ENCODE measurements around the gene SPN.
"Not testable (repeated sequence)": the region's sequence is repeated elsewhere in the genome, so short reads cannot be mapped to it uniquely, and the experiment has no call there.

The SPN gene

DNA sequence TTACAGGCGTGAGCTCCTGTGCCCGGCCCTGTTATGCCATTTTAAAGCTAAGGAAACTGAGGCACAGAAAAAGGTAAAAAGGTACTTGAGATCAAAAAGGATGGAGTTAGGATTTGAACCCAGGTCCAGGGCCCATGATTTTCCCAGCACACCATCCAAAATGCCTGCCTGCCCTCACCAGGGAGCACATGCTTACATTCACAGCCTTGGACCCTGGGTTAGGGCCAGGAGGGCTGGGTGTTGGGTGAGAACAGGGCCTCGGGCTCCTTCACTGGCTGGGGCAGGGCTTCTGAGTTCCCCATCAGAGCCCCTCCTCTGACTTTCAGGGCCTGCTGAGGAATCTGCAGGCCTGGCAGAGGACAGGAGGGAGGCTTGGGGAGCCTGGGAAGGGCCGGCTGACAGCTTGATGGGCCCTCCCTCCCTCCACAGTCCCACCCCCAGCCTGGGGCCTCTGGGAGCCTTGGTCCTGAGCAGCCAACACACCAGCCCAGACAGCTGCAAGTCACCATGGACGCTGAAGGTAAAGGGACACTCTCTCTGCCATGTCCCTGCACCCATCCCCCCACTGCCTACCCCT lies 15.7 kb downstream of the SPN start, which contains the start of gene QPRT:
TSS of gene QPRT (plus strand) at position 490 of the 577 bp plus-strand sequence. CDS start at position 508, 18 bp downstream.
- no peak for DNase-seq

DNA sequence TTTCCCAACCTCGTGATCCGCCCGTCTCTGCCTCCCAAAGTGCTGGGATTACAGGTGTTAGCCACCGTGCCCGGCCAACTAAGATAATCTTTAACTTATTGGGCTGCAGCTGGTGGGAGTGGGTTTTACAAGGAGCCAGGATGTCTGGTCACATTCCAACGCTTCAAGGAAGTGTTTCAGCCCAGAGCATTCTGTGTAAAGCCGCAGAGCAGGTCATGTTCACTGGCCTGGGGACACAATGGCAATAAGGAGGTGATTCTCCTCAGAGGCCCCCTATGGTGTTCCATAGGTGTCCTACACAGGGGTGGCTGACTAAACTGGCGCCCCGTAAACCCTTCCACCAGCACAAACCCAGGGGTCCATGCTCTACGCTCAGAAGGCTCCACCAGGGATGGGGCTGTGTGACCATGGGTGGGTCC lies 17.1 kb downstream of the SPN start:
- DNase-seq = no peak

DNA sequence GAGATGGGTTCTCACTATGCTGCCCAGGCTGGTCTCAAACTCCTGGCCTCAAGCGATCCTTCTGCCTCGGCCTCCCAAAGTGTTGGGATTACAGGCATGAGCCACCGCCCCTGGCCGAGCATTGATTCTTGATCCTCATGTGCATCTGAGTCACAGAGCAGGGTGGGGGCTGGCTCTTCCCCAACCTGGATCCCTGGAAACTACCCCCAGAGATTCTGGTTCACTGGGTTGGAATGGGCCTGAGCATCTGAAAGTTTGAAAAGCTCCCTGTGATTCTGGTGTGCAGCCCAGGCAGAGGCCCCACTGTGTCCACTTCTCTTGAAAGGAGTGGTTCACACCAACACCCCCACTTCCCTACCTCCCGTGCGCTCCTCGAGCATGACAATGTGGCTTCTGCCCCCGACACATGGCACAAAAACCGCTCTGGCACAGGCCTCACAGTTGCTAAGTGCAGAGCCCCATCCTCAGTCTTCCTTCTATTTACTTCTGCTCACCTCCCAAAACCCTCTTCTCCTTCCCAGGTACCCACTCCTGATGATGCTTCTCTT lies 20.6 kb downstream of the SPN start:
- DNase-seq = no peak

DNA sequence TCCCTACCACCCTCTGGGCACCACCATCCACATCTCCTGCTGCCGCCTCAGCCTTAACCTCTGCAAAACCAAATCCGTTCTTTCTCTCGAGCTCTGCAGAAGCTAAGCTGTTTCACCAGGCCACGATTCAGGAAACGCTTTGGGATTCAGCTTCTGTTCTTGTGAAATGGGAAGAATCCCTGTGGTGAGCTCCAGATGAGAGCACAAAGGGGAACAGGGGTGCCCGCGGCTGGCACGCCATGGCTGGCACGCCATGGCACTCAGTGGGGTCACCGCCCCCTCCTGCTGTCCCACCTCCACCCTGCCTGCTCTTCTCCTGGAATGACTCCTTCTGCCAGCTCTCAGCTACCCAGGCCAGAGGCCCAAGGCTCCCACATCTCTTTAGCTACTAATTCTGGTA lies 21.6 kb downstream of the SPN start:
- no peak for DNase-seq

DNA sequence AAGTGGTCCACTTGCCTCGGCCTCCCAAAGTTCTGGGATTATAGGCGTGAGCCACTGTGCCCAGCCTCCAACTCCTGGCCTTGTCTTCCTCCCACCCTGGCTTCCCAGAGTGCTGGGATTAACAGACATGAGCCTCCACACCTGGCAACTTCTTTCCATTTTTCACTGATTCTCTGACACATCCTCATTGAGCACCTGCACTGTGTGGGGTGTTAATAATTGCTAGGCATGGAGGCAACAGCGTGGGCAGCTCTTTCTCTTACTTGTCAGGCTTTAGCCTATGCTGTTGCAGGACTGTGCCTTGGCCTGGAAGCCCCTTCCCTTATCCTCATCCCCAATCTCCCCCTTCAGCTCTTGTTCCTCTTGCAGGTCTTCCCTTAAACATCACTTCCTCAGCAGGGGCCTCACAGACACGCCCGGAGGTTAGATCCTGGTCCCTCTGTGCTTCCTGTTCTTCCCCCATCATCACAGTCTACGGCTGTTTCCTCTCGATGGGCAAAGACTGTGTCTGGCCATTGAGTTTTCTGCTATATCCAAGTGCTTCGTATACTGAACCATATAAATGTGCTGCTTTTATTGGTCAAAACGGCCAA lies 23.8 kb downstream of the SPN start:
- no peak for DNase-seq

DNA sequence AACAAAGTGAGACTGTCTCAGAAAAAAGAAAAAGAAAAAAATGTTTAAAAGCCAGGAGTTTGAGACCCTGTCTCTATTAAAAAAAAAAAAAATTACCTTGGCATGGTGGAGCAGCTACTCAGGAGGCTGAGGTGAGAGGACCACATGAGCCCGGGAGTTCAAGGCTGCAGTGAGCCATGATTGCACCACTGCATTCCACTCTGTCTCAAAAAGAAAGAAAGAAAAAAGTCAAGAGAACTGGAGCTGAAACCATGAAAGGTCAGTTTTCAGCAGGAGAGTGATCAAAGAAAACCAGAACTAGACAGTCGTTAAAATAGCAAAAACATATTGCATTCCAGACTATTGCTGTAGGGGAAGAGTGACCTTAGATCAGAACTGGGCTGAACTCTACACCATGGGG lies 24.7 kb downstream of the SPN start:
- no peak for DNase-seq

DNA sequence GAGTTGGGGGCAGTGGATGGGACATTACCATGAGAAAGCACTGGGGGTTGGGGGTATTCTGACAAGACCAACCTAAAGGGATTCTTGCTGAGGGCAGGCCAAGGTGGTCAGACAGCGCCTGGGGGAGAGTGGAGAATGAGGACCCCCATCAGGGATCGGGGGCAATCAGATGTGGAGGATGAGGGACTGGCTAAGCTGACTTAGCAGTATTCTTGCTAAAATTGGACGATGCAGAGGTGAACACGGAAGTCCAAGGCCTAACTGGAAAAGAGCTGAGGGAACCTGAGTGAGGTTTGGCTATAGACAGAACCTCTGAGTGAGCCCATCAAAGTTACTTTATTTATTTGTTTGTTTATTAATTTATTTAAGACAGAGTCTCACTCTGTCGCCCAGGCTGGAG lies 25.1 kb downstream of the SPN start:
- DNase-seq = no peak

DNA sequence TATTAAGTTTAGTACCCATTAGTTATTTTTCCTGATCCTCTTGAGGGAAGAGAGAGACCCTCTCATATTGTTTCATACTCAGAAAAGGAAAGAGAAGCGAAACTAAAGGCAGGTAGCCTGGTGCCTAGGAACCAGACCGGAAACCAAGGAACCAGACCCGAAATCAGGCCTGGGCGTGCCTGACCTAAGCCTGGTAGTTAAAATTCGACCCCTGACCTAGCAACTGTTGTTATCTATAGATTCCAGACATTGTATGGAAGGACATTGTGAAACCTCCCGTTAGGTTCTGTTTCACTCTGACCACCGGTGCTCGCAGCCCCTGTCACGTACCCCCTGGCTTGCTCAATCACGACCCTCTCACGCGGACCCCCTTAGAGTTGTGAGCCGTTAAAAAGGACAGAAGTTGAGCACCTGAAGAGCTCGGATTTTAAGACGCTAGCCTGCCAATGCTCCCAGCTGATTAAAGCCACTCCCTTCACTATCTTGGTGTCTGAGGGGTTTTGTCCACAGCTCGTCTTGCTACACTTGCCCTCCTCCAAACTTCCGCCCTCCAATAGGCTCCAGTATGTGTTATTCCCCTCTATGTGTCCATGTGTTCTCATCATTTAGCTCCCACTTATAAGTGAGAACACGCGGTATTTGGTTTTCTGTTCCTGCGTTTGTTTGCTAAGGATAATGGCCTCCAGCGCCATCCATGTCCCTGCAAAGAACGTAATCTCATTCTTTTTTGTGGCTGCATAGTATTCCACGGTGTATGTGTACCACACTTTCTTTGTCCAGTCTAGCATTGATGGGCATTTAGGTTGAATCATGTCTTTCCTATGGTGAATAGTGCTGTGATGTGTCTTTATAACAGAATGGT lies 26.7 kb downstream of the SPN start:
- not testable (repeated sequence) for DNase-seq

DNA sequence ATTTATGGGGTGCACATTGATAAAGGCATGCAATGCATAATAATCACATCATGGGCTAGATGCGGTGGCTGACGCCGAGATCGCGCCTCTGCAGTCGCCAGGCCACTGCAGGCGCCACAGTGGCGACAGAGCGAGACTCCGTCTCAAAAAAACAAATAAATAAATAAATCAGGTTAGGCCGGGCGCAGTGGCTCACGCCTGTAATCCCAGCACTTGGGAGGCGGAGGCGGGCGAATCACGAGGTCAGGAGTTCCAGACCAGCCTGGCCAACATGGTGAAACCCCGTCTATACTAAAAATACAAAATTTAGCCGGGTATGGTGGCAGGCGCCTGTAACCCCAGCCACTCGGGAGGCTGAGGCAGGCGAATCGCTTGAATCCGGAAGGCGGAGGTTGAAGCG lies 29.6 kb downstream of the SPN start:
- not testable (repeated sequence) for DNase-seq

DNA sequence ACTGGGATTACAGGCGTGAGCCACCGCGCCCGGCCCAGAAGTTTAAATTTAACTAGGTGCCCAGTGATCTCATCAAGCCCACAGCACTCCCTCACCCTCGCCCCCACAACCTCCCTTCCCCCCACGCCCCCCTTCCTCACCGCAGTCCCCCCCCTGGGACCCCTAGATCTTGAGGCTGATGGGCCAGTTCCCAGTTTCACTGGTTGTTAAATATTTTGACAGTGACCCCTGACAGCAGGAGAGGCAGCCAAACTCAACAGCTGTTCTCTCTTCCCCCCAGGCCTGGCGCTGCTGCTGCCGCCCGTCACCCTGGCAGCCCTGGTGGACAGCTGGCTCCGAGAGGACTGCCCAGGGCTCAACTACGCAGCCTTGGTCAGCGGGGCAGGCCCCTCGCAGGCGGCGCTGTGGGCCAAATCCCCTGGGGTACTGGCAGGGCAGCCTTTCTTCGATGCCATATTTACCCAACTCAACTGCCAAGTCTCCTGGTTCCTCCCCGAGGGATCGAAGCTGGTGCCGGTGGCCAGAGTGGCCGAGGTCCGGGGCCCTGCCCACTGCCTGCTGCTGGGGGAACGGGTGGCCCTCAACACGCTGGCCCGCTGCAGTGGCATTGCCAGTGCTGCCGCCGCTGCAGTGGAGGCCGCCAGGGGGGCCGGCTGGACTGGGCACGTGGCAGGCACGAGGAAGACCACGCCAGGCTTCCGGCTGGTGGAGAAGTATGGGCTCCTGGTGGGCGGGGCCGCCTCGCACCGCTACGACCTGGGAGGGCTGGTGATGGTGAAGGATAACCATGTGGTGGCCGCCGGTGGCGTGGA lies 31.5 kb downstream of the SPN start:
- DNase-seq = no peak

DNA sequence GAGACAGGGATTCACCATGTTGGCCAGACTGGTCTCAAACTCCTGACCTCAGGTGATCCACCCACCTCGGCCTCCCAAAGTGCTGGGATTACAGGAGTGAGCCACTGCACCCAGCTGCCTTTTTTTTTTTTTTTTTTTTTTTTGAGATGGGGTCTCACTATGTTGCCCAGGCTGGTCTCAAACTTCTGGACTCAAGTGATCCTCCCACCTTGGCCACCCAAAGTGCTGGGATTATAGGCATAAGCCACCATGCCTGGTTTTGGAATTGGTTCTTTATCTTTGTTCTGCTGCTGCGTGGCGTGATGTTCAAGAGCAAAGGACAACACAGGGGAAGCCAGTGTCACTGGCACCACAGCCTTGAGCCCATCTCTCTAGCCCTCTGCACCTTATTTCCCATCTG lies 32.6 kb downstream of the SPN start:
- DNase-seq = not testable (repeated sequence)

DNA sequence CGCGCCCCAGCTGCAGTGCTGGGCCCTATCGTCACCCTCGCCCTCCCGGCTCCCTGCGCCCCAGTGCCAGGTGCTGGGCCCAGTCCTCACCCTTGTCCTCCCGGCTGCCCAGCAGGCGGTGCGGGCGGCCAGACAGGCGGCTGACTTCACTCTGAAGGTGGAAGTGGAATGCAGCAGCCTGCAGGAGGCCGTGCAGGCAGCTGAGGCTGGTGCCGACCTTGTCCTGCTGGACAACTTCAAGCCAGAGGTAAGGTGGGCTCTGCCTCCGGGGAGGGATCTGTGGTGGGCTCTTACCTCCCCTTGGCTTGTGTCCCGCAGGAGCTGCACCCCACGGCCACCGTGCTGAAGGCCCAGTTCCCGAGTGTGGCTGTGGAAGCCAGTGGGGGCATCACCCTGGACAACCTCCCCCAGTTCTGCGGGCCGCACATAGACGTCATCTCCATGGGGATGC lies 33.9 kb downstream of the SPN start:
- no peak for DNase-seq

DNA sequence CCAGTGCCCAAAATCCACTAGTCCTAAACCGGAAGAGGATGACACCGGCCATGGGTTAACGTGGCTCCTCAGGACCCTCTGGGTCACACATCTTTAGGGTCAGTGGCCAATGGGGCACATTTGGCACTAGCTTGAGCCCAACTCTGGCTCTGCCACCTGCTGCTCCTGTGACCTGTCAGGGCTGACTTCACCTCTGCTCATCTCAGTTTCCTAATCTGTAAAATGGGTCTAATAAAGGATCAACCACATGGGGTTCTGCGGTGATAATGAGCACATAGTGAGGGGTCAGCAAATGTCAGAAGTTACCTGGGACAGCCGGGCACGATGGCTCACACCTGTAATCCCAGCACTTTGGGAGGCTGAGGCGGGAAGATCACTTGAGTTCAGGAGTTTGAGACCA lies 34.3 kb downstream of the SPN start:
- no peak for DNase-seq

DNA sequence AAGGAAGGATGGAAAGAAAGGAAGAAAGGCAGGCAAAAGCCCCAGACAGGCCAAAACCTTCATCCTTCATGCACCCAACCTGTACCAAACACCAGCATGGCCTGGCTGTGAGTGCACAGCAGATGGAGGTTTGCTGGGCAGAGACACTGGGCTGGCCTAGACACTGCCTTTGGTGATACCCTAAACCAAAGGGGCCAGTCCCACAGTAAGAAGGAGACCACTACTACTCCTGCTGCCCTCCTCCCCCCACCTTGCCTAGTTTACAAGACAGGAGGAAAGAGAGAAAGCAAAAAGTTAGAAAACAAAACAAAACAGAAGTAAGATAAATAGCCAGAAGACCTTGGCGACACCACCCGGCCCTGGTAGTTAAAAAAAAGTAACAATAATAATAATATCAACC lies 35.0 kb downstream of the SPN start:
- DNase-seq = no peak

DNA sequence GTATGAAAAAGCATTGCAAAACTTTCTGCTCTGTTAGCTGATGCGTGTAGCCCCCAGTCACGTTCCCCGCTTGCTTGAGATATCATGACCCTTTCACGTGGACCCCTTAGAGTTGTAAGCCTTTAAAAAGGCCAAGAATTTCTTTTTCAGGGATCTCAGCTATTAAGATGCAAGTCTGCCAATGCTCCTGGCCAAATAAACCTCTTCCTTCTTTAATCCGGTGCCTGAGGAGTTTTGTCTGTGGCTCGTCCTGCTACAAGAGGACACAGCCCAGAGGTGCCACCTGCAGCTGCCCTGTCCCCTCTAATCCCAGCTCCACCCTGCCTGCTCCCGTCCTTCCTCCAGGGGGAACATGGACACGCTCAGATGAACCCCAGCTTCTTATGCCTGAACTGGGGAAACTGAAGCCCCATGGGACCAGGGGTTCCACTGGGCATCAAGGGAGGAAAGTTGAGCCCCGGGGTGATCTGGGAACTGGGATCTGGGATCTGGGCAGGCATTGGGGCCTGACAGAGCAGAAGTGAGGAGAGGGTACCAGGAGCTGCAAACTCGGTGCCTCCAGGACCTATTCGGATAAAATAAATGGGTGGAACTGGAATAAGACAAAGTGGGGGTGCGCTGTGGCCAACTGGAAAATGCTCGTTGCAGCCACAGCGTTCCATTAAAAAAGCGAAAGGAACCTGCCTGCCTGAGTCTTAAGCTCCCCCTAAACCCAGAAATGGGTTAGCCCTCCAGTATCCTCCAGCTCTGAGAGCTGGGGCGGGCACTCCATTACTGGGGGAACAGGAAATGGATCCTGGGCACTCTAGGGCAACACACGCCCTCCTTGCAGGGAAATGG lies 35.7 kb downstream of the SPN start:
- DNase-seq = no peak

DNA sequence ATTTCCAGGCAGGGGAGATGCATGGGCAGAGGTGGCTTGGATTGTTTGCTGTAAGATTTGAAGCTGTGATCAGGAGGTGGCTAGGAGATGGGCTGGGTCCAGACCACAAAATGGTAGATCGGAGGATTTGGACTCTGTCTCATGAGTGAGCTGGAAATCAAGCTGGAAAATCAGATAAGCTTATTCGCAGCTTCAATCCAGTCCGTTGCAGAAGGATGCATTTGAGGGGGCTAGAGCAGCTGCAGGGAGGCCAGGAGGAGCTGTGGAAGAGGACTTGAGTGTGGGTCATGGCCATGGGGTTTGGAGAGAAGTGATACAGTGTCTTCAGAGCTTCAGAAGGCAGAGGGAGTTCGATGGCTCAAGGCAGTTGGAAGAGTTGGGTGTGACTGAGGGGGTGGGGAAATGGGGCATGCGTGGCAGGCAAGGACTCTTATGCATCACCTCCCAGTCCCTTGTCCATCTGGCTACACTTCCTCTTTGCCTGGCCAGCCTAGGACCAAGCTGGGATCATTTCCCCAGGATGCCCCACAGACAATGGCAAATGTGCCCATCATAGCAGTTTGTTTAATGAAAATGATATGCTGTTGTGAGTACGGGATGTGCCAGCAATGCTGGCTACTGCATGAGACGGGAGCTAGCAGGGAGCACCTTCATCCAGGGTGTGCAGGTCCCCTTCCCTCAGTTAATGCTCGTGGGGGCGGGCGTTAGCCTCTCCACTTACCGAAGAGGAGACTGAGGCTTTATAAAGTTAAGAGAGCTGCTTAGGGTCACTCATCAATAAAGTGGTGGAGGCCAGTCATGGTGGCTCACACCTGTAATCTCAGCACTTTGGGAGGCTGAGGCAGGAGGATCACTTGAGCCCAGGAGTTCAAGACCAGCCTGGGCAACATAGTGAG lies 36.5 kb downstream of the SPN start:
- DNase-seq = no peak

DNA sequence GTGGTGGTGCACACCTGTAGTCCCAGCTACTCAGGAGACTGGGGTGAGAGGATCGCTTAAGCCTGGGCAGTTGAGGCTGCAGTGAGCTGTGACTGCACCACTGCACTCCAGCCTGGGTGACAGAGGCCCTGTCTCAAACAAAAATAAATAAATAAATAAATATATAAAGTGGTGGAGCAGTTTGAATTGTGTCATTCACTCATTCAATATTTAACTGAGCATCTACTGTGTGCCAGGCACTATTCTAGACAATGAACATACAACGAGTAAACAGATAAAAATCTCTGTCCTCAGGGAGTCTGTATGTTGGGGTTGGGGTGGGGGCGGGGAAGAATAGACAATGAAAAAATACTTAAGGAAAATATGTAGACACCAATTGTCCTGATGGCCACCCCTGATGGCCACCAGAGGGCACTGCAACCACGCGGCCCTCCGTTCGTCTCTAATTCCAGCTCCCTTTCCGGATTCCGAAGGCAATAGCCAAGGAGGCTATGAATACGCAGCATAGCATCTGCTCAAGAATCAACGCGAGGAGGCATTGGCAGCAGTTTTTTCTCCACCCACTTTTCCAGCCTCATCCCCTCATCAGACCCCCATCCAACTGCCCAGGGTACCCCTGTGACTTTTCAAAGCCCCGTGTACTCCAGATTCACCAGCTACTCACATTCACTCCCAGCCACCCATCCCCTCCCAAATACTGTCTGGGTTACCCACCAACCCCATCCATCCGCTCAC lies 37.4 kb downstream of the SPN start:
- DNase-seq = peak; percentile 74 to 82

DNA sequence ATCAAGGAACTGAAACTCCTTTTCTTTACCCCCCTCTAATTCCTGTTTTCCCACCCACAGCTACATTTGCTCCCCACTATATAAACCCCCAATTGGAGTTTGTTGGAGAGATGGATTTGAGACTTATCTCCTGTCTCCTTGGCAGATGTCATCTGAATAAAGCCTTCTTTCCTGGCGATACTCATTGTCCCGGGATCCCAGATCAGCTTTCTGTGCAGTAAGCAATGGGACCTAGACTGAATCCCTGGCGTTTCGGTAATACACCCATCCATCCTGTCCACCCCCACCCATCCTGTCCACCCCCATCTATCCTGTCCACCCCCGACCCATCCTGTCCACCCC lies 38.1 kb downstream of the SPN start:
- DNase-seq = no peak

DNA sequence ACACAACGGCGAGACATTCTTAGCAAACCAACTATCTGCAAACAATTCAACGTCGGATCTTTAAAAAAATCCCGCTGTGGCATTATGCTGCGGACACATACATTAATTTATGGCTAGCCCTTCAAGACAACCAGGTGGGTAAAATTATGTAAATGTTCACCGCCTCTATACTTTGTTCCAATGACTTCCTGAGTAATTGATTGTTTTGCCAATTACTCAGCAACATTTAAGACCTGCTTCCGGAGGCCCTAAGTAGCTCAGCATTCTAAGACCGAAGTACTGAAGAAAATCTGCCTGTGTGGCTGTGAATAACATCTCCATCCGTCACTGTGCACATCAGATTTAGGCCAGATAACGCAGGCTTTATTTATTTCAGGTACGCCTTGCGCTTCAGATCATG lies 39.2 kb downstream of the SPN start:
- peak; percentile 20 to 70 for DNase-seq

DNA sequence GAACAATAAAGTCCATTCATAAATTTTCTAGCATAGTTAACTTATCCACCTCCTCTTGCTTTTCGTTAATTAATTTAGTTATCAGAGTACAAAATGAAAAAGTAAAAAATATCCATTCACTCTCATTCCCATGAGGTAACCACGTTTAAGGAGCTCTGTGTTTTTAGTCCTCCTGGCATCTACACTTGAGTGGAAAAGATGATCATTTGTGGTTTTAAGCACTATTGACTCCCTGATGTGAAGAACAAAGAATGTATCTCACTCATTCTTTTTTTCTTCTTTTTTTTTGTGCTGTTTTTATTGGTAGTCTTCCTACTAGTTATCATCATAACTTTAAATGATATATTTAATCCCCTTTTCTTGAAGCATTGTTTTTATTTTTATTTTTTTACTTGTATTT lies 42.0 kb downstream of the SPN start:
- DNase-seq = no peak

Measured in CD4-positive, alpha-beta T cell treated with Interferon alpha-2 for 1 hour (primary cell).